GM21423 (cell line): ENCODE data around the gene MMRN2.
"Not testable (repeated sequence)": the region's sequence is repeated elsewhere in the genome, so short reads cannot be mapped to it uniquely, and the experiment has no call there.

Experiments used
- ATAC-seq: cut with Tn5 transposase; IDR thresholded peaks from one replicate; pipeline ENCODE4 v1.9.1; 2021; ENCODE audit warnings: mild to moderate bottlenecking, moderate library complexity; ENCODE audit not compliant: unreplicated experiment

The MMRN2 gene

GRCh38 chr10:86942441-86943315 lies 14.7 kb downstream of the MMRN2 start:
- ATAC-seq: no peak

DNA sequence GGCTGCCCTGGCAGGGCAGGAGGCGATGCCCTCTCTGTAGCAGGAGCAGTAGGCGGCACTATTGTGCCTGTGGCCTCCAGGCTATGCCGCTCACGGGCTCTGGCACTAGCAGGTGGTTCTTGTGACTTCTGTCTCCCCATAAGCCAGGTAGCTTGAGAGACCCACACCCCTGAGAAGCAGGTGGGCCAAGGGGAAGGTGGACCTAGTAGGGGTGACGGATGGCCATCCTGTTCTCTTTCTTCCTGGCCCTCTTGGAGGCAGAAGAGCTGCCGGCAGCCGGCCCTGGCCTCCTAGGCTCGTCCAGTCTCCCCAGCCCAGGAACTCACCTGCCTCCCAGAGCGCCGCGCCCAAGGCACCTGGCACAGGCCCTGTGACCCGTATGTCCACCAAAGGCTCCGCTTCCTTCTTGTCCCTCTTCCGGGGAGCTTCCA lies 15.4 kb downstream of the MMRN2 start:
- ATAC-seq: no peak

DNA sequence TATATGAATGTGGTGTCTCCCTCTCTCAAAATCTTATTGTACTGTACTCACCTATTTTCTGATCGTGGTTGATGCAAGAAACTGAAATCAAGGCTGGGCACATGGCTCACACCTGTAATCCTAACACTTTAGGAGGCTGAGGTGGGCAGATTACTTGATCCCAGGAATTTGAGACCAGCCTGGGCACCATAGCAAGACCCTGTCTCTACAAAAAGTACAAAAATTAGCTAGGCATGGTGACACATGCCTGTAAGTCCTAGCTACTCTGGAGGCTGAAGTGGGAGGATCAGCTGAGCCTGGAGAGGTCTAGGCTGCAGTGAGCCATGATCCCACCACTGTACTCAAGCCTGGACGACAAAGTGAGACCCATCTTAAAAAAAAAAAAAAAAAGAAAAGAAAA lies 16.0 kb downstream of the MMRN2 start:
- no peak for ATAC-seq

GRCh38 chr10:86940677-86941076 lies 16.7 kb downstream of the MMRN2 start:
- ATAC-seq: no peak

DNA sequence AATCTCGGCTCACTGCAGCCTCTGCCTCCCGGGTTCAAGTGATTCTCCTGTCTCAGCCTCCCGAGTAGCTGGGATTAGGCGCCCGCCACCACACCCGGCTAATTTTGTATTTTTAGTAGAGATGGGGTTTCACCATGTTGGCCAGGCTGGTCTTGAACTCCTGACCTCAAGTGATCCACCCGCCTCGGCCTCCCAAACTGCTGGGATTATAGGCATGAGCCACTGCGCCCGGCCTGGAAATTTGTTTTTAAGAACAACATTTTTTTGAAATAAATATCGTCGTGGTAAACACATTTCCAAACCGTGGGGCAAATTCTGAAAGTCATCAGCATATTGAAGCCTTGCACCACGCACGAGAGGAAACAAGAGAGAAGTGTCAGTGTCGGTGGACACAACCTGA lies 17.3 kb downstream of the MMRN2 start:
- not testable (repeated sequence) for ATAC-seq

DNA sequence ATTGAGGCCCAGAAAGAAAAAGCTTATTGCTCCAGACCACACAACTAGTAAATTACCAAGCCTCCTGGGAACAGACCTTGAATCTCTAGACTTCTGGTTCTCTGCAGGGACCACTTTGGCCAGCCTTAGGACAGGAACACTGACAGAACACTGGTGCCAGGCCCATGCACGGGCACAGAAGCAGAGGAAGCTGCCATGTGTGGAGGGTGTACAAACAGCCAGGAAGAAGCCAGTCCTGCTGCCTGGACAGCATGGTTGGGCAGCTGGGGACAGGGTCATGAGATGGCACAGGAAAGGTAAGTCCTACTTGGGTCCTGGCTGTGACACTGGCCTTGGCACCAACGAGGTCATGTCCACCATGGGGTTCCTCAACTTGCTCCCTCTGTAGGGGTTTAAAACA lies 19.2 kb downstream of the MMRN2 start:
- ATAC-seq: no peak

DNA sequence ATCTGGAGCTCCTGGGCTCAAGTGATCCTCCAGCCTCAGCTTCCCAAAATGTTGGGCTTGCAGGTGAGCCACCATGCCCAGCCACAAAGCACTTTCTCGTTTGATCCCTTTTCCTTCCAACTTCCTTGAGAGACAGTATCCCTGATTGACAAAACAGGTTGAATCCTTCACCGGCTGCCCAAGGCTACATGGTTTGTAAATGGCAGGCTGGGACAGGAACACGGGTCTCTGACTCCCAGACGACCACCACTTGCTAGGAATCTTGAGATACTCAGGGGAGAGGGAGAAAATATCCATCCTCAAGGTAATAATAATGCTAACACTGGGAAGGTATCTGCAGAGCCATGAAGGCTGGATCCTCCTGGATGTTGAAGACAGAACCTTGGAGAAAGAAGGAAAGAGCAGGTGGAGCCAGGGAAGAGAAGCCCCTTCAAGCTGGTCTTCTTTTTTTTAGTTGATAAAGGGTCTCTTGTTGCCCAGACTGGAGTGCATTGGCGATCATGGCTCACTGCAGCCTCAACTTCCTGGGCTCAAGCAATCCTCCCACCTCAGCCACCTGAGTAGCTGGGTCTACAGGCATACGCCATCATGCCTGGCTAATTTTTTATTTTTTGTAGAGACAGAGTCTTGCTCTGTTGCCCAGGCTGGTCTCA lies 19.8 kb downstream of the MMRN2 start:
- ATAC-seq: no peak

DNA sequence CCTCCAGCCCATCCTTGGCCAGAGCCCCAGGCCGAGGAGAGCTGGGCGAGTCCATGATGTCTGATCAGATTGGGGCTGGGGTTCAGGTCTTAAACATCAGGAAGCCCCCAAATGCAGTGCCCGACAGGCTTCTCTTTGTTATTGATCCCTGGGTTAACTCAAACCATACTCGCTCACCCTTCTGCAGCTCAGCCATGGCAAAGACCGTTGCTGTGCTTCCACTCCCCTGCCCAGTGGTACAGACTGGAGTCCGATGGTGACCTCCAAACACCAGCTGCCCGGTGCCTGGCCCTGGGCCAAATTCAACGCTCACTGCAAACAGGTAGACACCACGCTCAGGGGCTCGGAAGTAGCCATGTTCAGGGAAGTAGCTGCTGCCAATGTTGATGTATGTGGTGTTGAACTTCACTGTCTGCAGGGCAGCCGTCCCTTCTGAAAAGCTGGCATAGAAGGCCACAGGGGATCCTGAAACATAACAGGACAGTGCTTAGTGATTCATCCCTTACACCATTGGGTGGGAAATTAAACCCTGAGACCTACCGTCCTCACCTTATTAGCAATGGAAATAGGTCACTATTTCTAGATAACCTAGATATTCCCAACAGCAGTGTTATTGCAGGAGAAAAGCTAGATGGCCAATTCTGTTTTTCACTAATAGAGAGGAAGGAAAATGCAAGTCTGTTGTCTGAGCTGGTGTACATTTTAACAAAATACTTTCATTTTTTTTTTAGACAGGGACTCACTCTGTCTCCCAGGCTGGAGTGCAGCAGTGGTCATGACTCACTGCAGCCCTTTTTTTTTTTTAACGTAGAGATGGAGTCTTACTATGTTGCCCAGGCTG lies 20.5 kb downstream of the MMRN2 start:
- ATAC-seq: no peak

GRCh38 chr10:86934162-86934711 lies 23.2 kb downstream of the MMRN2 start:
- not testable (repeated sequence) for ATAC-seq

DNA sequence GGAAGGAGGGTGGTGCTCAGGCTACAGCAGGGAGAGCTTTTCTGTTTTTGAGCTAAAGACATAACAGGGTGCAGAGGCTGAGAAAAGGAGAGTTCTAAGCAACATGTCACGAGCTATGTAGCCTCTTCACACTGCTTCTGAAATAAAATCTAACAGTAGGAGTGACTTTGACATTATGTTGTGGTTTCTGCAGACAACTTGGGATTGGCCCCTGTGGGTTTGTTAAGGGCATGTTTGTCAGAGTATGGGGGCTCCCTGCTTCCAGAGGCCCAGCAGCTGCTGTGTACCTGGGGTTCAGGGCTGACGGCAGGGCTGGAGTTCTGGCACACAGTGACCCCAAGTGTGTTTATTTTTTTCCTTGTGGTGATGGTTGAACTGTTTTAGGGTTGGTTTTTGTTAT lies 24.7 kb downstream of the MMRN2 start:
- no peak for ATAC-seq

DNA sequence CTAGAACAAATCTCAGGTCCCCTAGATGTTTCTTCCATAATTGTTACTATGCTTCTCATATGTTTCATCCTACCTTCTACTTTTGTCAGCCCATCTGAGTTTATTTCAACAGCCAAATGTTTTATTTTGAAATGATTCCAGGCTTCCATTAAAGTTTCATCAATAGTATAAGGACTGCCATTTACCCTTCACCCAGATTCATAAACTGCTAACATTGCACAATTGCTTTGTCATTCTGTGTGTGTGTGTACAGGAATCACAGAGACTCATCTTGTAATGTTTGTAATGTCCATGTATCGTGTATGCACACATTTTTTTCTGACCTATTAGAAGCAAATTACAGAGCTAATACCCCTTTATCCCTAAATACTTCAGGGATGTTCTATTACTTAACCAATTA lies 25.5 kb downstream of the MMRN2 start:
- ATAC-seq: no peak

- ATAC-seq: no peak
Measured at GRCh38 chr10:86929468-86930380, 27.7 kb downstream of the MMRN2 start.

DNA sequence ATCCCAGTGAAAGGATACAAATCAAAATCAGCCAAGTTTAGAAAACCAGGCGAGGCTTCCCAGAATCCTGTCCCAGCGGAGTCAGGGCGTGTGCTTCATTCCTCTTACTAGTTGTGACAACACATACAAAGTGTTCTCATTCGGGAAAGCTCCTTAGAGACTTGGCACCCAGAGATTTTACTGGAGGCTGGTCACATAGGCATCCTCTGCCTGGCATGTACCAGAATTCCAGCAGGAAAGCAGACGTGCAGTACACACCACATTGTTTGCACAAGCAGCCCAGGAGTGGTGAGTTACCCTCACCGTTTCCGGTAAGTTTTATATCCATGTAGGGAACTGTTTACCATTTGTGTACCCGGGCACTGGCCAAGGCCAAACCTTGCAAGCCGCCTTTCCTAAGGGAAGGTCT lies 34.9 kb downstream of the MMRN2 start:
- ATAC-seq: no peak

- no peak for ATAC-seq
Measured at GRCh38 chr10:86918022-86918471, 39.4 kb downstream of the MMRN2 start.

DNA sequence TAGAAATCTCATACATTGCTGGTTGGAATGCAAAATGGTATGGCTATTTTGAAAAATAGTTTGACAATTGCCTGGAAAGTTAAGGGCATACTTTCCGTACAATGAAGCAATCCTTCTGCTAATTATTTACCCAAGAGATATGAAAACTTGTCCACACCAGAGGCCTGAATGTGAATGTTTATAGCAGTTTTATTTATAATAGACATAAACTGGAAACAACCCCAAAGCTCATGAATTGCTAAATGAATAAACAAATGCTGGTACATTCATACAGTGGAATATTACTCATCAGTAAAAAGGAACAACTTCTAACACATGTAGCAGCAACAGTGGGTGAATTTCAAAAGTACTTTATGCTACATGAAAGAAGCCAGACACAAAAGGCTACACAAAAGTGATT lies 42.7 kb downstream of the MMRN2 start:
- ATAC-seq: no peak

GRCh38 chr10:86905429-86905828 lies 52.0 kb downstream of the MMRN2 start:
- no peak for ATAC-seq

DNA sequence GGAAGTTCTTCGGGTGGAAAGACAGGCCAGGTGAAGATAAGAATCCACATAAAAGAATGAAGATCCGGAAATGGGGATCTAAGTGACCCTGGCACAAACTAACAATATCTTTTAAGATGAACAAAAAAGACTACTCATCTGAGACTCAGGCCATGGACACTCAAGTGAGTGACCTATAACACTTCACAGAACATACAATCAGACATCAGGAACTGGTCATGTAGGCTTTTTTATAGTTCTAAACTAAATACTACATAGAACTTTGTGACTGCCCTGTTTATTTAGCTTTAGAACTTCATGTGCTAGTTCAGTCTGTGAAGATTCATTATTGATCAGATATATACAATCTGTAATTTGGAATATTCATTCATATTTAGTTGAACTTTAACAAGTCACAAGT lies 52.8 kb downstream of the MMRN2 start:
- no peak for ATAC-seq

GRCh38 chr10:86900955-86901354 lies 56.5 kb downstream of the MMRN2 start:
- ATAC-seq: no peak

GRCh38 chr10:86899670-86900276 lies 57.6 kb downstream of the MMRN2 start:
- no peak for ATAC-seq

GRCh38 chr10:86899132-86899531 lies 58.3 kb downstream of the MMRN2 start:
- no peak for ATAC-seq
